ENCODE results near the gene PKD2. TPM values are rescaled to one million over a fixed set of nuclear protein-coding genes. Genes with fewer than 3 reads are reported as not detected.

Gene PKD2
- total RNA-seq, 1 experiment from 2014 or later = 38.4 TPM

GRCh38 chr4:88035292-88035691, 27.9 kb downstream of the PKD2 start:
- no peak overlapping the region for H4K8ac ChIP-seq (replicated peaks; ENCODE audit: insufficient read length, low read depth, low read length)
- no peaks in the 10 kb centered on the region for H3K4me1 ChIP-seq (ENCODE audit: insufficient read depth, low read length)
- Mint-ChIP-seq H3K27ac (no peak overlapping the region; a peak in 1 of 7 replicates), H3K36me3 (ENCODE audit: insufficient read depth in 1 of 3, low read depth in 3 of 3) (peaks cover 22 to 57% (median 41%) of the 10 kb centered on the region in 3 experiments; a peak in 6 of 7 replicates), H3K4me3 (no peak overlapping the region), H3K9me3 (no peaks in the 10 kb centered on the region), H3K4me1 (no peaks in the 10 kb centered on the region), H3K27me3 (ENCODE audit: low read depth) (no peaks in the 10 kb centered on the region)
- no peak overlapping the region for H3K27ac ChIP-seq (ENCODE audit: insufficient read length, low read depth, low read length)
- no peak overlapping the region for H3K9ac ChIP-seq (ENCODE audit: extremely low read depth, insufficient read length, low read length)
- H2BK20ac ChIP-seq (ENCODE audit: low read depth, low read length, poor library complexity, severe bottlenecking) = no peak overlapping the region
- H2BK12ac ChIP-seq (ENCODE audit: insufficient read length, low read depth, low read length) = no peak overlapping the region
- no peak overlapping the region for H3K56ac ChIP-seq (ENCODE audit: insufficient read length, low read depth, low read length)
- no peak overlapping the region for H2BK15ac ChIP-seq (ENCODE audit: low read depth, low read length)
- no peak overlapping the region for H2BK120ac ChIP-seq (ENCODE audit: low read depth, low read length, poor library complexity, severe bottlenecking)
- no peak overlapping the region for H2BK5ac ChIP-seq (ENCODE audit: insufficient read length, low read length)
- no peaks in the 10 kb centered on the region for H4K20me1 ChIP-seq (ENCODE audit: control insufficient read depth, insufficient read depth, insufficient read length)
- H3K27me3 ChIP-seq (ENCODE audit: insufficient read depth, low read length) = no peaks in the 10 kb centered on the region
- DNase-seq = no peak
- no peak overlapping the region for H3T11ph ChIP-seq (ENCODE audit: low read length)
- no peaks in the 10 kb centered on the region for H3K9me3 ChIP-seq (ENCODE audit: control insufficient read depth, low read depth, low read length)
- H2AK5ac ChIP-seq (ENCODE audit: insufficient read length, low read length) = no peak overlapping the region
- H4K5ac ChIP-seq (ENCODE audit: insufficient read length, low read depth, low read length) = no peak overlapping the region
- no peaks in the 10 kb centered on the region for H3K79me2 ChIP-seq (ENCODE audit: insufficient read depth, low read length)
- H2AFZ ChIP-seq (ENCODE audit: low read length) = no peak overlapping the region
- H4K91ac ChIP-seq (ENCODE audit: insufficient read length, low read depth, low read length) = no peak overlapping the region
- no peak overlapping the region for H3K4me2 ChIP-seq (ENCODE audit: insufficient read depth, insufficient read length, low read length)
- no peaks in the 10 kb centered on the region for H3K23me2 ChIP-seq (ENCODE audit: insufficient read length, low read depth, low read length, poor library complexity, severe bottlenecking)
- H3K4ac ChIP-seq (ENCODE audit: low read depth, low read length) = no peak overlapping the region
- no peak overlapping the region for H3K14ac ChIP-seq (ENCODE audit: insufficient read depth, low read length)
- no peak overlapping the region for H3K23ac ChIP-seq (ENCODE audit: insufficient read length, low read depth, low read length)
- H3K79me1 ChIP-seq (ENCODE audit: insufficient read depth, low read depth, low read length, poor library complexity, severe bottlenecking) = no peaks in the 10 kb centered on the region
- WGBS (ENCODE audit: extremely low coverage, insufficient read length, low lambda C conversion rate) = no CpG with 5 or more reads among the region's 2 CpGs
- TF ChIP-seq CTCF (conservative IDR thresholded peaks at IDR 0.05) = no peak
- no peak overlapping the region for H3K18ac ChIP-seq (ENCODE audit: insufficient read length, low read depth, low read length)
